Renal pelvis (tissue), 12 donors: ENCODE measurements around the gene LDOC1. TPM values are rescaled to one million over a fixed set of nuclear protein-coding genes. Genes with fewer than 3 reads are reported as not detected.
"Not testable (repeated sequence)": the region's sequence is repeated elsewhere in the genome, so short reads cannot be mapped to it uniquely, and the experiment has no call there.

Source experiments
- DNase-seq: peaks from one replicate; pipeline ENCODE4 v3.0.0-alpha.2; 2013
- long read RNA-seq, 16 experiments: transcript quantifications; one replicate each; lab custom pipeline, GENCODE V29; 2026
- polyA plus RNA-seq, 3 donors: library from polyadenylated mRNA; unstranded; fragments of 120-200 nt; gene quantifications; one replicate each; pipeline ENCODE4 v1.2.1, GENCODE V29; 2013; ENCODE audit not compliant: insufficient read length in 3 of 3

Gene LDOC1
- polyA plus RNA-seq, result 10 to 100 TPM; 79.6 to 81.6 (median 79.8) TPM
- long read RNA-seq, donor 1, transcript LDOC1-201 (1 exons, 1,381 nt), result major isoform, 115 of 116 reads
- long read RNA-seq, donor 1, partial matches to known transcripts, result 0 of 116 reads
- long read RNA-seq, donor 1, other reads (novel, unspliced or antisense), result 0 of 116 reads
- long read RNA-seq, donor 2, transcript LDOC1-201 (1 exons, 1,381 nt), result major isoform, 151 of 152 reads
- long read RNA-seq, donor 2, partial matches to known transcripts, result 0 of 152 reads
- long read RNA-seq, donor 2, other reads (novel, unspliced or antisense), result 0 of 152 reads
- long read RNA-seq, donor 3, transcript LDOC1-201 (1 exons, 1,381 nt), result major isoform, 154 of 156 reads
- long read RNA-seq, donor 3, partial matches to known transcripts, result 0 of 156 reads
- long read RNA-seq, donor 3, other reads (novel, unspliced or antisense), result 0 of 156 reads
- long read RNA-seq, donor 4, transcript LDOC1-201 (1 exons, 1,381 nt), result major isoform, 148 of 150 reads
- long read RNA-seq, donor 4, partial matches to known transcripts, result 0 of 150 reads
- long read RNA-seq, donor 4, other reads (novel, unspliced or antisense), result 0 of 150 reads
- long read RNA-seq, donor 5, transcript LDOC1-201 (1 exons, 1,381 nt), result major isoform, 95 of 97 reads
- long read RNA-seq, donor 5, partial matches to known transcripts, result 0 of 97 reads
- long read RNA-seq, donor 5, other reads (novel, unspliced or antisense), result 0 of 97 reads
- long read RNA-seq, donor 6, transcript LDOC1-201 (1 exons, 1,381 nt), result major isoform, 160 of 162 reads
- long read RNA-seq, donor 6, partial matches to known transcripts, result 0 of 162 reads
- long read RNA-seq, donor 6, other reads (novel, unspliced or antisense), result 0 of 162 reads
- long read RNA-seq, donor 7, transcript LDOC1-201 (1 exons, 1,381 nt), result major isoform, 212 of 213 reads
- long read RNA-seq, donor 7, partial matches to known transcripts, result 0 of 213 reads
- long read RNA-seq, donor 7, other reads (novel, unspliced or antisense), result 0 of 213 reads
- long read RNA-seq, donor 8, transcript LDOC1-201 (1 exons, 1,381 nt), result major isoform, 77 of 77 reads
- long read RNA-seq, donor 8, partial matches to known transcripts, result 0 of 77 reads
- long read RNA-seq, donor 8, other reads (novel, unspliced or antisense), result 0 of 77 reads
- long read RNA-seq, donor 9, transcript LDOC1-201 (1 exons, 1,381 nt), result major isoform, 210 of 213 reads
- long read RNA-seq, donor 9, partial matches to known transcripts, result 0 of 213 reads
- long read RNA-seq, donor 9, other reads (novel, unspliced or antisense), result 0 of 213 reads
- long read RNA-seq, donor 10, transcript LDOC1-201 (1 exons, 1,381 nt), result major isoform, 139 of 140 reads
- long read RNA-seq, donor 10, partial matches to known transcripts, result 0 of 140 reads
- long read RNA-seq, donor 10, other reads (novel, unspliced or antisense), result 0 of 140 reads
- long read RNA-seq, donor 11, transcript LDOC1-201 (1 exons, 1,381 nt), result major isoform, 144 of 144 reads
- long read RNA-seq, donor 11, partial matches to known transcripts, result 0 of 144 reads
- long read RNA-seq, donor 11, other reads (novel, unspliced or antisense), result 0 of 144 reads
- long read RNA-seq, donor 12, transcript LDOC1-201 (1 exons, 1,381 nt), result major isoform, 131 of 136 reads
- long read RNA-seq, donor 12, transcript LDOC1-202 (2 exons, 784 nt), result minor isoform, 5 of 136 reads
- long read RNA-seq, donor 12, partial matches to known transcripts, result 0 of 136 reads
- long read RNA-seq, donor 12, other reads (novel, unspliced or antisense), result 0 of 136 reads
- long read RNA-seq, donor 13, transcript LDOC1-201 (1 exons, 1,381 nt), result major isoform, 97 of 98 reads
- long read RNA-seq, donor 13, partial matches to known transcripts, result 0 of 98 reads
- long read RNA-seq, donor 13, other reads (novel, unspliced or antisense), result 0 of 98 reads
- long read RNA-seq, donor 14, transcript LDOC1-201 (1 exons, 1,381 nt), result major isoform, 338 of 342 reads
- long read RNA-seq, donor 14, partial matches to known transcripts, result 0 of 342 reads
- long read RNA-seq, donor 14, other reads (novel, unspliced or antisense), result 0 of 342 reads
- long read RNA-seq, donor 15, transcript LDOC1-201 (1 exons, 1,381 nt), result major isoform, 141 of 142 reads
- long read RNA-seq, donor 15, partial matches to known transcripts, result 0 of 142 reads
- long read RNA-seq, donor 15, other reads (novel, unspliced or antisense), result 0 of 142 reads
- long read RNA-seq, donor 16, transcript LDOC1-201 (1 exons, 1,381 nt), result major isoform, 216 of 216 reads
- long read RNA-seq, donor 16, partial matches to known transcripts, result 0 of 216 reads
- long read RNA-seq, donor 16, other reads (novel, unspliced or antisense), result 0 of 216 reads

GRCh38 chrX:141176586-141177451 lies at the start of gene LDOC1:
Gene LDOC1, minus strand, starts transcription at chrX:141177129. Its CDS starts 108 bp downstream, at chrX:141177021.
- peak; percentile 69 for DNase-seq

GRCh38 chrX:141221611-141222010 lies 44.7 kb upstream of the LDOC1 start:
- no peak for DNase-seq

- no peak for DNase-seq
Measured at GRCh38 chrX:141220342-141221008, 43.5 kb upstream of the LDOC1 start.

GRCh38 chrX:141214196-141214595 lies 37.3 kb upstream of the LDOC1 start:
- no peak for DNase-seq

- DNase-seq, result no peak
Measured at GRCh38 chrX:141201962-141202361, 25.0 kb upstream of the LDOC1 start.

DNA sequence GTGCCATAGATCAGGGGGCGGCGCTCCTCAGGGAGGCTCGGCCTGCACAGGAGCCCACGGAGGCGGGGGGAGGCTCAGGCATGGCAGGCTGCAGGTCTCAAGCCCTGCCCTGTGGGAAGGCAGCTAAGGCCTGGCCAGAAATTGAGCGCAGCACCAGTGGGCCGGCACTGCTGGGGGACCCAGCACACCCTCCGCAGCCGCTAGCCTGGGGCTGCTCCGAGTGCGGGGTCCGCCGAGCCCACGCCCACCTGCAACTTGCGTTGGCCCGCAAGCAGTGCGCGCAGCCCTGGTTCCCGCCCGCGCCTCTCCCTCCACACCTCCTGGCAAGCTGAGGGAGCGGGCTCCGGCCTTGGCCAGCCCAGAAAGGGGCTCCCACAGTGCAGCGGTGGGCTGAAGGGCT lies 11.6 kb upstream of the LDOC1 start:
- not testable (repeated sequence) for DNase-seq

DNA sequence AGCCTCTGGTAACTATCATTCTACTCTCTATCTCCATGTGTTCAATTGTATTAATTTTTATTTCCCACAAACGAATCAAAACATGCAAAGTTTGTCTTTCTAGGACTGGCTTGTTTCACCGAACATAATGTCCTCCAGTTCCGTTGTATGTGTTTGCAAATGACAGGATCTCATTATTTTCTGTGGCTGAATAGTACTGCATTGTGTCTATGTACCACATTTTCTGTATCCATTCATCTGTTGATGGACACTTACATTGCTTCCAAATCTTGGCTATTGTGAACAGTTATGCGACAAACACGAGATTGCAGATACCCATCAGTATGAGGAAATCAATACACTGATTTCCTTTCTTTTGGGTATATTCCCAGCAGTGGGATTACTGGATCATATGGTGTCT lies 8.4 kb upstream of the LDOC1 start:
- DNase-seq, result no peak

GRCh38 chrX:141183000-141183399 lies 6.1 kb upstream of the LDOC1 start:
- no peak for DNase-seq

- no peak for DNase-seq
Measured at GRCh38 chrX:141180851-141181250, 3.9 kb upstream of the LDOC1 start.

DNA sequence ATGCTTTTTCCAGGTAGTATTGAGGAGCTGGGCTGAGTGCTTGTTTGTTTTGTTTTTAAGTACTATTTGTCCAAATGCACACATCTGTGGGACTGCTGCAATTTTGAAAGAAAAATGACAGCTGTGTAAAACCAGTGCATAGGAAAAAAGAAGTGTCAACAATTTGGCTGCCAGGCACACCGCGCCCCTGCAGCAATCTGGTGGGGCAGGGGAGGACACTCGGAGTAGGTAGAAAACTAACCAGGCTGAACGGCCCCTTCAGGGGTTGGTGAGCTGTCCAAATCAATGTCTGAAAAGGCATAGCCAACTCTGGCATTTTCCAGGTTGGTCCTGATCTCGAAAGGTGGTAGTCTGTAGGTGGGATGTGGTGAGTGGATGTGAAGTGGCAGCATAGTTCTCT lies 1.1 kb downstream of the LDOC1 start:
- DNase-seq, result no peak

- DNase-seq, result no peak
Measured at GRCh38 chrX:141164406-141164805, 12.5 kb downstream of the LDOC1 start.

GRCh38 chrX:141158084-141158483 lies 18.8 kb downstream of the LDOC1 start:
- DNase-seq, result no peak

GRCh38 chrX:141155231-141155630 lies 21.7 kb downstream of the LDOC1 start:
- DNase-seq, result not testable (repeated sequence)

- DNase-seq, result no peak
Measured at GRCh38 chrX:141142946-141143345, 34.0 kb downstream of the LDOC1 start.

DNA sequence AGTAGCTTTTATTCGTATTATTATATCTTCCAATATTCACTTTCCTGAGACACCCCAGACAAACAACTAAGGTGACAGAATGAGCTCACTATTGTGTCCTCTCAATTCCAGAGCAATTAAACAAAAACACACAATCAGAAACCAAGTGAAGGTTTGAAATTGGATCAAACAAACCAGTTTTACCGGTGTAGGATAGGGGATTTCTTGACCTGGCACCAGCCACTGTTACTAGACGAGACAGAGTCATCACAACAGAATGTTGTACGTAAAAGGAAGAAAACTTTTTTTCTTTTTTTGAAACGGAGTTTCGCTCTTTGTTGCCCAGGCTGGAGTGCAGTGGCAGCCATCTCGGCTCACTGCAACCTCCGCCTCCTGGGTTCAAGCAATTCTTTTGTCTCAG lies 43.7 kb downstream of the LDOC1 start:
- no peak for DNase-seq

- no peak for DNase-seq
Measured at GRCh38 chrX:141127146-141127545, 49.8 kb downstream of the LDOC1 start.
